Measurements from ENCODE around the gene GAB4.

The GAB4 gene

DNA sequence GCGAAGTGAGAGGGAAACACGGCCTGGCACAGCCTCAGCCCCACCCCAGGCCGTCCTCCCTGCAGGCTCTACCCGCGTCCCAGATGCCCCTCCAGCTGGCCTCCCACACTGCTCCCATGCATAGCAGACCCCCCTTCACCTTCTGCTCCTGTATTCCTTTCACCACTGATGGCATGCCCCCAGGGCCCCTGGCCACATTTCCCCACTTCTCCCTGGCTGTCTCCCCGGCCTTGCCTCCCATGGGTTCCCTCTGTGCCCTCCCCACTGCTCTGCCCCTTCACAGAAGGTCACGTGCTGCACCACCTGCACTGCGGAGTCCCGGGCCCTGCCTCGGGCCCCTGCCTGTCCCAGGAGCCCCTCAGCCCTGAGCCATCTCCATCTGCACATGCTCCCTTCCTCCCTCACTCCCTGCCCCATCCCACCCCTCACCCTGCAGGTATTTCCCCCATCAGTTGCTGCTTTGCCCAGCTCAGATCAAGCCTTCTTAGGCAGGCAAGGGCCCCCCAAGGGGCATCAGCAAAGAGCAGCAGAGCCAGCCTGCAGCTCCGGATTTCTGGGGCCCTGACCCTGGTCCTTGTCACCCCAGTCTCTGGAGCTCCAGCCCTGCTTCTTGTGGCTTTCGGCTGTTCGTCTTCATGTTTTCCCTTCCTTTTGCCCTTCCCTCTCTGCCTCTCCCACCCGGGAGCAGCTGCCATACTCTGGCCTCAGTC is 46.4 kb downstream of the GAB4 start:
- no peak for TF ChIP-seq CTCF (IDR thresholded peaks at IDR 0.05; ENCODE audit: low read depth, low read length, missing control alignments)
- Histone ChIP-seq H3K4me3 (ENCODE audit: low read depth, low read length) (no peak overlapping the region), H3K27me3 (replicated peaks) (no peaks in the 10 kb centered on the region), H3K36me3 (replicated peaks) (no peaks in the 10 kb centered on the region), H3K27ac (no peak overlapping the region)
- in situ Hi-C loops (cut with HindIII; ENCODE audit: low pct_ligation_motif_present, low sequenced_read_pairs): no loop called here
- DNase-seq: no peak

- in situ Hi-C loops (cut with HindIII; ENCODE audit: low pct_ligation_motif_present, low sequenced_read_pairs): no loop called here
- Histone ChIP-seq H3K27ac (no peak overlapping the region), H3K36me3 (replicated peaks) (no peaks in the 10 kb centered on the region), H3K27me3 (replicated peaks) (no peaks in the 10 kb centered on the region), H3K4me3 (ENCODE audit: low read depth, low read length) (no peak overlapping the region)
- no peak for DNase-seq
- no peak for TF ChIP-seq CTCF (IDR thresholded peaks at IDR 0.05; ENCODE audit: low read depth, low read length, missing control alignments)
These were observed 47.2 kb downstream of the GAB4 start for GRCh38 chr22:16960884-16961249.

DNA sequence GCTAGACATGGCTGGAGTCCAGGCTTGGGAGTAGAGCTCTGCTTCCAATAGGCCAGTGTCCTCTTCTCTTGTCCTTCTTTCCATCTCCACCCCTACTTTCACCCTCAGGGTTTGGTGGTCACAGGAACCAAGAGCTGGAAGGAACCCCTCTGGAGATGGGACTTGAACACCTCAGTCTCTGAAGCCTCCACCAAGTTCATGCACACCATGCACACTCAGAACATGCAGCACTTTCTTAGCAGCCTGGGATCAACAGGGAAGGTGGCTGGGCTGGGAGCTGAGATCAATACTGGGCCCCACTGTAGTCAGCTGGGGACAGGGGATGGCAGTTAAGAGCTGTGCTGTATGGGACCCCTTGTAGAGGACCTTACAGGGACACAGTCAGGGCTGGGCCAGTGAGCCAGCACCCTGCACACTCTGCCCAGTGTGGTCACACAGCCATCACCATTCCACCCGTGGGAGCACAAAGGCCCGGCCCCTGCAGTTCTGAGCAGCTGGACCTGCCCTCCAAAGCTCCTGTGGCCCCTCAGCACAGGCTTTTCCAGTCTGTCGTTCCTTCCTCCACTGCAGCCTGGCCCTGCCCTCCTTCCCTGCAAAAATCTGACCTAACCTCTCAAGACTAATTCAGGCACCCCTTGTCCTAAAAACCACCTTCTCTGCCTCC is 47.7 kb downstream of the GAB4 start:
- H3K27ac ChIP-seq: no peak overlapping the region
- TF ChIP-seq CTCF (IDR thresholded peaks at IDR 0.05; ENCODE audit: low read depth, low read length, missing control alignments): no peak
- H3K4me3 ChIP-seq (ENCODE audit: low read depth, low read length): no peak overlapping the region
- no peaks in the 10 kb centered on the region for H3K27me3 ChIP-seq (replicated peaks)
- in situ Hi-C loops (cut with HindIII; ENCODE audit: low pct_ligation_motif_present, low sequenced_read_pairs): no loop called here
- no peaks in the 10 kb centered on the region for H3K36me3 ChIP-seq (replicated peaks)
- DNase-seq: no peak

- DNase-seq: no peak
- Histone ChIP-seq H3K4me3 (ENCODE audit: low read depth, low read length) (no peak overlapping the region), H3K27ac (no peak overlapping the region), H3K27me3 (replicated peaks) (no peaks in the 10 kb centered on the region), H3K36me3 (replicated peaks) (no peaks in the 10 kb centered on the region)
- no peak for TF ChIP-seq CTCF (IDR thresholded peaks at IDR 0.05; ENCODE audit: low read depth, low read length, missing control alignments)
- in situ Hi-C loops (cut with HindIII; ENCODE audit: low pct_ligation_motif_present, low sequenced_read_pairs): no loop called here
These were observed 48.6 kb downstream of the GAB4 start for GRCh38 chr22:16959345-16959930.

DNA sequence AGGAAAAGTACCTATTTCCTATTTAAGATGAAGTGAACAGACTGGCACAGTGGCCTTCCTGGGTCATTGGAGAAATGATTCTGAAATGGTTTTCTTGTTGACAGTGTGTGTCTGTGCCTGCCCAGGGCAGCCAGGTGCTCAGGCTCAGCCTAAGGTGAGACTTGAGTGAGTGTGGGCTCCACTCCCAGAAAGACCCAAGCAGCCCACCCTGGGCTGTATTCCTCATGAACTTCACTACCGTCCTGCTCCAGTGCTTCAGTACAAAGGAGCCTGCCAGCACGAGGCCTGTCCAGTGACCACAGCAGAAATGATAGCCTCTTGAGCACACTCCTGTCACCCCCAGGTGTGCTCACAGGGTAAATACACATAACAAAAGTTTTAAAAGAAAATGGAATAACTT is 49.5 kb downstream of the GAB4 start:
- H3K36me3 ChIP-seq (replicated peaks): no peaks in the 10 kb centered on the region
- no peak overlapping the region for H3K4me3 ChIP-seq (ENCODE audit: low read depth, low read length)
- no peak for DNase-seq
- in situ Hi-C loops (cut with HindIII; ENCODE audit: low pct_ligation_motif_present, low sequenced_read_pairs): no loop called here
- no peak for TF ChIP-seq CTCF (IDR thresholded peaks at IDR 0.05; ENCODE audit: low read depth, low read length, missing control alignments)
- H3K27me3 ChIP-seq (replicated peaks): no peaks in the 10 kb centered on the region
- no peak overlapping the region for H3K27ac ChIP-seq

Data from brain microvascular endothelial cell (primary cell).